Fibroblast of lung (primary cell): ENCODE measurements around the gene MYOZ3. TPM values are rescaled to one million over a fixed set of nuclear protein-coding genes. Genes with fewer than 3 reads are reported as not detected.

Experiments used
- DNase-seq, 2 donors: peaks; one replicate each; pipeline versions ENCODE4 v3.0.0 to v3.0.0-alpha.2; 2010; ENCODE audit warnings: low read depth in 2 of 2
- H2AFZ ChIP-seq: 2 replicates; pipeline ENCODE4 v1.5.1; 2012; ENCODE audit warnings: low read length, control low read depth, inconsistent platforms
- H3K27ac ChIP-seq: 2 replicates; pipeline ENCODE4 v1.5.1; 2011; ENCODE audit warnings: low read length, control low read depth; ENCODE audit not compliant: insufficient read depth
- H3K27me3 ChIP-seq: 2 replicates; pipeline ENCODE4 v1.5.1; 2011; ENCODE audit warnings: mild to moderate bottlenecking, low read length; ENCODE audit not compliant: control insufficient read depth, insufficient read depth
- H3K36me3 ChIP-seq: 2 replicates; pipeline ENCODE4 v1.5.1; 2011; ENCODE audit warnings: low read length; ENCODE audit not compliant: control insufficient read depth, insufficient read depth
- H3K4me1 ChIP-seq: 2 replicates; pipeline ENCODE4 v1.5.1; 2011; ENCODE audit warnings: low read length; ENCODE audit not compliant: control insufficient read depth, insufficient read depth; ENCODE audit errors: extremely low read depth
- H3K4me2 ChIP-seq: 2 replicates; pipeline ENCODE4 v1.5.1; 2011; ENCODE audit warnings: low read length, control low read depth; ENCODE audit not compliant: insufficient read depth; ENCODE audit errors: extremely low read depth
- H3K4me3 ChIP-seq, 4 experiments: fragments of 200-600 bp in 1 of 4; sonication (generic) in 1 of 4; replicated peaks in 1 of 4; 2 replicates each; pipeline ENCODE4 v1.5.1; 2011 to 2016; ENCODE audit warnings: low read length in 4 of 4, low read depth in 3 of 4, mild to moderate bottlenecking in 3 of 4, control low read depth in 2 of 4, inconsistent platforms in 1 of 4, mixed read lengths in 1 of 4; ENCODE audit not compliant: insufficient read depth in 1 of 4; ENCODE audit errors: control extremely low read depth in 1 of 4
- H3K79me2 ChIP-seq: 2 replicates; pipeline ENCODE4 v1.5.1; 2012; ENCODE audit warnings: mild to moderate bottlenecking, low read length, inconsistent platforms; ENCODE audit not compliant: control insufficient read depth, insufficient read depth
- H3K9ac ChIP-seq: 2 replicates; pipeline ENCODE4 v1.5.1; 2011; ENCODE audit warnings: mild to moderate bottlenecking, low read length, control low read depth; ENCODE audit not compliant: insufficient read depth
- H3K9me3 ChIP-seq: 2 replicates; pipeline ENCODE4 v1.5.1; 2012; ENCODE audit warnings: low read depth, low read length; ENCODE audit not compliant: control insufficient read depth, insufficient read depth
- H4K20me1 ChIP-seq: 2 replicates; pipeline ENCODE4 v1.5.1; 2011; ENCODE audit warnings: low read length; ENCODE audit not compliant: control insufficient read depth, insufficient read depth; ENCODE audit errors: extremely low read depth
- CTCF ChIP-seq, 2 donors: IDR thresholded peaks in 1 of 2; conservative IDR thresholded peaks in 1 of 2; 1 replicate in 1 of 2; 2 replicates in 1 of 2; pipeline ENCODE4 v1.5.1; 2011 to 2012; ENCODE audit warnings: low read length in 2 of 2, control low read depth in 1 of 2, inconsistent platforms in 1 of 2, low read depth in 1 of 2, mild to moderate bottlenecking in 1 of 2
- EZH2 ChIP-seq: IDR thresholded peaks from 2 replicates; pipeline ENCODE4 v1.5.1; 2012; ENCODE audit warnings: low read length, control low read depth, mild to moderate bottlenecking; ENCODE audit errors: missing control alignments
- polyA plus RNA-seq, 2 donors: library from polyadenylated mRNA; depleted of rRNA in 1 of 2; stranded (reverse) in 1 of 2; unstranded in 1 of 2; fragments of >200 nt; gene quantifications; 2 replicates each; pipeline ENCODE4 v1.2.1, GENCODE V29; 2011 to 2012; ENCODE audit warnings: missing spikeins in 1 of 2
- total RNA-seq: library from RNA; depleted of rRNA; stranded (reverse); fragments of >200 nt; gene quantifications from 2 replicates; pipeline ENCODE4 v1.2.1, GENCODE V29; 2014

The MYOZ3 gene
- total and polyA plus RNA-seq, 2 donors (not counting 1 experiment from before 2014, with no cell fraction given) = 0.14 to 0.33 TPM

- Histone ChIP-seq H3K27me3 (no peaks in the 10 kb centered on the region), H3K4me3 (peak overlapping the region; percentile 42 to 52 (median 51)), H3K4me1 (peaks cover 11% of the 10 kb centered on the region), H3K9me3 (no peaks in the 10 kb centered on the region), H3K4me2 (peak overlapping the region; percentile 93), H3K9ac (peak overlapping the region; percentile 16), H3K27ac (no peak overlapping the region), H4K20me1 (no peaks in the 10 kb centered on the region), H2AFZ (peak overlapping the region; percentile 76), H3K36me3 (no peaks in the 10 kb centered on the region), H3K79me2 (no peaks in the 10 kb centered on the region)
- TF ChIP-seq EZH2 (no peak), CTCF (conservative IDR thresholded peaks at IDR 0.05 in 1 of 2, IDR thresholded peaks at IDR 0.05 in 1 of 2; ENCODE audit: low read depth in 1 of 2, low read length in 2 of 2) (no peak)
- peak in 1 of 2 donors; percentile 52 for DNase-seq
These were observed 11.3 kb downstream of the MYOZ3 start for GRCh38 chr5:150672237-150672883.

GRCh38 chr5:150672884-150673275 is 11.8 kb downstream of the MYOZ3 start:
- Histone ChIP-seq H2AFZ (peak overlapping the region; percentile 76), H3K4me2 (peak overlapping the region; percentile 93), H3K79me2 (no peaks in the 10 kb centered on the region), H3K4me1 (peaks cover 11% of the 10 kb centered on the region), H3K27me3 (no peaks in the 10 kb centered on the region), H3K36me3 (no peaks in the 10 kb centered on the region), H3K9me3 (no peaks in the 10 kb centered on the region), H3K4me3 (peak overlapping the region in 3 of 4 experiments; percentile 38 to 52 (median 51)), H4K20me1 (no peaks in the 10 kb centered on the region), H3K9ac (no peak overlapping the region), H3K27ac (no peak overlapping the region)
- TF ChIP-seq EZH2 = no peak
- no peak for TF ChIP-seq CTCF (conservative IDR thresholded peaks at IDR 0.05 in 1 of 2, IDR thresholded peaks at IDR 0.05 in 1 of 2; ENCODE audit: low read depth in 1 of 2, low read length in 2 of 2)
- no peak for DNase-seq

- no peaks in the 10 kb centered on the region for H3K9me3 ChIP-seq
- H3K9ac ChIP-seq = no peak overlapping the region
These were observed 13.3 kb downstream of the MYOZ3 start for GRCh38 chr5:150674341-150674821.

More at GRCh38 chr5:150674341-150674821, 13.3 kb downstream of the MYOZ3 start:
- H3K4me2 ChIP-seq = peak overlapping the region; percentile 51
- peak overlapping the region; percentile 27 for H3K27ac ChIP-seq
- H2AFZ ChIP-seq = no peak overlapping the region
- H3K4me1 ChIP-seq = peaks cover 11% of the 10 kb centered on the region
- no peak overlapping the region for H3K4me3 ChIP-seq
- no peaks in the 10 kb centered on the region for H4K20me1 ChIP-seq
- H3K36me3 ChIP-seq = no peaks in the 10 kb centered on the region
- TF ChIP-seq CTCF (conservative IDR thresholded peaks at IDR 0.05 in 1 of 2, IDR thresholded peaks at IDR 0.05 in 1 of 2; ENCODE audit: low read depth in 1 of 2, low read length in 2 of 2) = no peak
- no peak for TF ChIP-seq EZH2
- H3K27me3 ChIP-seq = no peaks in the 10 kb centered on the region
- no peaks in the 10 kb centered on the region for H3K79me2 ChIP-seq
- DNase-seq = no peak
